ENCODE data around the gene FBXW7. TPM values are rescaled to one million over a fixed set of nuclear protein-coding genes. Genes with fewer than 3 reads are reported as not detected.

FBXW7 gene
- total RNA-seq, 4 donors from 2014 or later, result 72.2 to 105 (median 87.1) TPM

DNA sequence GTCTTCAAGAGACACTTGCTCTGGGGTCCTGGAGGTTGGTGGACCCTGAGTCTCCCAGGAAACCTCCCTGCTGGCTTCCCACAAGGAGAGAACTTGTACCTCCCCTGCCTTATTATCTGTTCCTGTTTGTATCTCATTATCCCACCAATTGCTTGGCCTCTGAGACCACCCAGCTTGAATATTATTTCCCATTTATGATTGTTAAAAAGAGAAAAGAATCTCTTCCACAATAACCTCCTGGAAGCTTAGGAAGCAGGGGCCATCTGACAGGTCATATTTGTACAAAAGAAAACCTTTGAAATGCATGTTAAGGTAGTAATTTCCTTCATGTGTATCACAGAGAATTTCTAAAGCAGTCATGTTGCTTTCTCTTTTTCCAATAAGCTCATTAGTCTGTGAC lies 239.5 kb downstream of the FBXW7 start:
- Histone ChIP-seq H3K9me3 (no peaks in the 10 kb centered on the region), H3K4me3 (replicated peaks in 1 of 3) (no peak overlapping the region), H3K27ac (no peak overlapping the region), H3K27me3 (no peaks in the 10 kb centered on the region), H3K36me3 (no peaks in the 10 kb centered on the region), H3K4me1 (no peaks in the 10 kb centered on the region)
- intact Hi-C loops (cut with DNase I), result no loop called here
- TF ChIP-seq CTCF (IDR thresholded peaks at IDR 0.05) (no peak), POLR2A (IDR thresholded peaks at IDR 0.05) (no peak)
- DNase-seq, result no peak

DNA sequence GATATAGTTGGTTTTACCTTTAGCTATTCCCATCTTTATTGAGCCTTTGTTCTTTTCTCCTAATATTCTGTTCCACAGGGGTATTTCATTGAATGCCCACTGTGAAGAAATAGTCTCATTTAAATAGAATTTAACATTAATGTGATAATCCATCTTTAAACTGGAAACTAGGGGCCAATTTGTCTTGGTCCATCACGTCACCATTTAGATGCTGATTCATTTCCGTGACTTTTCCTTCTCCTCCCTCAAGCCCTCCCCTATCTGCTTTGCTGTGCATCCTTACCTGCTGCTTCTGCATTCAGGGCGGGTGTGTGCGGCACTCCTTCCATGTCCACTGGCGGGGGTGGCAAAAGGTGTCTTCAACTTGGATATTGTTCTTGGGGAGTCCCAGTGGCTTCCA lies 241.1 kb downstream of the FBXW7 start:
- Histone ChIP-seq H3K27me3 (no peaks in the 10 kb centered on the region), H3K4me3 (replicated peaks in 1 of 3) (no peak overlapping the region), H3K9me3 (no peaks in the 10 kb centered on the region), H3K27ac (no peak overlapping the region), H3K36me3 (no peaks in the 10 kb centered on the region), H3K4me1 (no peaks in the 10 kb centered on the region)
- TF ChIP-seq CTCF (IDR thresholded peaks at IDR 0.05) (no peak), POLR2A (IDR thresholded peaks at IDR 0.05) (no peak)
- WGBS, 2 donors, result 96 to 98% methylated on average over 5 of the region's 5 CpGs
- intact Hi-C loops (cut with DNase I), result no loop called here
- no peak for DNase-seq

DNA sequence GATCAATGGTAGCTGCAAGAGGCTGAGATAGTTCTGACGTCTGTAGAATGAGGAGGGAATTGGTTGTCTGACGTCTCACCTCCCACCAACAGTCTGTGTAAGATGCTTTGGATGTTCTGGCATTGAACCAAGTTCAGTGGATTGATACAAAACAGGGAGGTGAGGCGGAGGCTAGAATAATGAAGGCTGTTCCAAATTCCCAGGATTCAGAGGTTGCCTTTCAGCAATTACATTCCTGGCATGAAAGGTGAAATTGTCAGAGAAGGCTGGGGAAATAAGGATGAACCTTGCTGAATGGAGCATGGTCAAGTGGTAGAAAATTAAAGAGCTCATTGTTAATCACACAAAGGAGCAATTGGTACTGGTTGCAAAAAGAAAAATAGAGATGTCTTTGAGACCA lies 241.6 kb downstream of the FBXW7 start:
- H3K27ac ChIP-seq, result no peak overlapping the region
- 84 to 98% methylated on average over 3 of the region's 3 CpGs for WGBS, 2 donors

GRCh38 chr4:152293527-152293926 lies 242.4 kb downstream of the FBXW7 start:
- no peak overlapping the region for H3K27ac ChIP-seq
- TF ChIP-seq CTCF (IDR thresholded peaks at IDR 0.05), result no peak
- TF ChIP-seq POLR2A (IDR thresholded peaks at IDR 0.05), result no peak
- no peaks in the 10 kb centered on the region for H3K27me3 ChIP-seq
- no peaks in the 10 kb centered on the region for H3K4me1 ChIP-seq
- H3K9me3 ChIP-seq, result no peaks in the 10 kb centered on the region
- 91 to 97% methylated on average over 5 of the region's 5 CpGs for WGBS, 2 donors
- no peak overlapping the region for H3K4me3 ChIP-seq (replicated peaks in 1 of 3)
- no peak for DNase-seq
- intact Hi-C loops (cut with DNase I), result no loop called here
- no peaks in the 10 kb centered on the region for H3K36me3 ChIP-seq

More for the DNA sequence above, 241.6 kb downstream of the FBXW7 start:
- no peaks in the 10 kb centered on the region for H3K27me3 ChIP-seq
- no peak overlapping the region for H3K4me3 ChIP-seq (replicated peaks in 1 of 3)
- no peaks in the 10 kb centered on the region for H3K4me1 ChIP-seq
- no peaks in the 10 kb centered on the region for H3K9me3 ChIP-seq
- DNase-seq, result no peak
- H3K36me3 ChIP-seq, result no peaks in the 10 kb centered on the region
- intact Hi-C loops (cut with DNase I), result no loop called here
- TF ChIP-seq CTCF (IDR thresholded peaks at IDR 0.05), result no peak
- no peak for TF ChIP-seq POLR2A (IDR thresholded peaks at IDR 0.05)

DNA sequence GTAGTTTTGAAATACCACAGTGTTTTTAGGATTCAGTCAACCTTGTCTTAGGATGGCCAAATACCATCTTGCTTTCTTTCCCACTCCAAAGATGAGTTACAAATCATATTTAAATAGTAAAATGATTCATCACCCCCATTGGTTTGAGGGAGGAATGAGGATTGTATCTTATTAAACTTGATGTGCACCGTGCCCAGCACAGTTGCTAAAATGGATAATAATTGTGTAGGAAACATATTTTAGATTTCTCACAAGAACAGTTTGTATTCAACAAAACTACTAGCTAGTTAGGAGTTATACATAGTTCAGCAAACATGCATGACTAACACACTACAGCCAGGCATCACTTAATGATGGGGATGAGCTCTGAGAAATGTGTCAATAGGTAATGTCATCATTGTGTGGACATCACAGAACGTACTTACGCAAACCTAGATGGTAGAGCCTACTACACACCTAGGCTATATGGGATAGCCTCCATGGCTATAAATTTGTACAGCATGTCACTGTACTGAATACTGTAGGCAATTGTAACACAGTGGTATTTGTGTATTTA lies 245.4 kb downstream of the FBXW7 start:
- no peaks in the 10 kb centered on the region for H3K36me3 ChIP-seq
- no peaks in the 10 kb centered on the region for H3K9me3 ChIP-seq
- DNase-seq, result no peak
- TF ChIP-seq CTCF (IDR thresholded peaks at IDR 0.05) (no peak), POLR2A (IDR thresholded peaks at IDR 0.05) (no peak)
- no peak overlapping the region for H3K4me3 ChIP-seq (replicated peaks in 1 of 3)
- WGBS, 2 donors, result 92 to 93% methylated on average over 3 of the region's 3 CpGs
- H3K27ac ChIP-seq, result no peak overlapping the region
- H3K27me3 ChIP-seq, result no peaks in the 10 kb centered on the region
- intact Hi-C loops (cut with DNase I), result no loop called here
- H3K4me1 ChIP-seq, result no peaks in the 10 kb centered on the region

Data from thyroid gland (tissue), 4 donors.